Vagina (tissue), 2 donors: ENCODE measurements around the gene P3H4.

Experiments used
- CTCF ChIP-seq, 3 experiments: fragments of 450-650 bp in 2 of 3; fragments of 200-600 bp in 1 of 3; sonication (generic) in 1 of 3; IDR thresholded peaks; one replicate each; pipeline ENCODE4 v1.5.1; 2017 to 2019; ENCODE audit warnings: antibody characterized with exemption in 3 of 3, mild to moderate bottlenecking in 2 of 3, moderate library complexity in 2 of 3
- POLR2A ChIP-seq, 2 donors: fragments of 450-650 bp; IDR thresholded peaks; one replicate each; pipeline ENCODE4 v1.6.1; 2017; ENCODE audit warnings: antibody characterized with exemption in 2 of 2, mild to moderate bottlenecking in 2 of 2, moderate library complexity in 2 of 2

- TF ChIP-seq POLR2A (IDR thresholded peaks at IDR 0.05) (no peak), CTCF (IDR thresholded peaks at IDR 0.05) (no peak)
Measured at GRCh38 chr17:41771389-41772206, 40.2 kb downstream of the P3H4 start.
